HS-27A (cell line): ENCODE measurements around the gene LCAT.

Source experiments
- DNase-seq: peaks from one replicate; pipeline ENCODE4 v3.0.0-alpha.2; 2012; ENCODE audit warnings: low read depth, missing footprints

Gene LCAT

GRCh38 chr16:67968400-67969253, 24.7 kb upstream of the LCAT start, which contains the start of gene SLC12A4:
Gene SLC12A4 (minus strand): TSS chr16:67968637. CDS start chr16:67968553, 84 bp downstream.
- no peak for DNase-seq

- no peak for DNase-seq
Observed at GRCh38 chr16:67967958-67968399, 24.1 kb upstream of the LCAT start.

- DNase-seq = no peak
Observed at GRCh38 chr16:67967183-67967957, 23.4 kb upstream of the LCAT start.

GRCh38 chr16:67966549-67967182, 22.7 kb upstream of the LCAT start:
- no peak for DNase-seq

GRCh38 chr16:67965668-67966548, 22.0 kb upstream of the LCAT start:
- DNase-seq = no peak

- no peak for DNase-seq
Observed at GRCh38 chr16:67964477-67965131, 20.7 kb upstream of the LCAT start.

GRCh38 chr16:67963662-67964321, 19.9 kb upstream of the LCAT start:
- DNase-seq = no peak

GRCh38 chr16:67963292-67963661, 19.4 kb upstream of the LCAT start:
- DNase-seq = no peak

- DNase-seq = no peak
Observed at GRCh38 chr16:67962135-67962534, 18.2 kb upstream of the LCAT start.

GRCh38 chr16:67961551-67961957, 17.6 kb upstream of the LCAT start:
- no peak for DNase-seq

- DNase-seq = no peak
Observed at GRCh38 chr16:67959536-67960329, 15.8 kb upstream of the LCAT start.

- DNase-seq = no peak
Observed at GRCh38 chr16:67957622-67958021, 13.7 kb upstream of the LCAT start.

- DNase-seq = no peak
Observed at GRCh38 chr16:67954421-67955196, 10.7 kb upstream of the LCAT start.

GRCh38 chr16:67953641-67954375, 9.9 kb upstream of the LCAT start:
- no peak for DNase-seq

- no peak for DNase-seq
Observed at GRCh38 chr16:67951485-67951884, 7.6 kb upstream of the LCAT start.

GRCh38 chr16:67950335-67950843, 6.5 kb upstream of the LCAT start:
- no peak for DNase-seq

GRCh38 chr16:67949645-67950044, 5.7 kb upstream of the LCAT start:
- DNase-seq = no peak

- DNase-seq = no peak
Observed at GRCh38 chr16:67948015-67948414, 4.1 kb upstream of the LCAT start.
